Activated CD4-positive, alpha-beta T cell treated with anti-CD3 and anti-CD28 coated beads, Interleukin-2, amount 10 ng/mL, durations not matched to agents 24 days and 14 days (primary cell): Measurements from ENCODE around the gene APOBEC3G. TPM values are rescaled to one million over a fixed set of nuclear protein-coding genes. Genes with fewer than 3 reads are reported as not detected.
"Not testable (repeated sequence)": the region's sequence is repeated elsewhere in the genome, so short reads cannot be mapped to it uniquely, and the experiment has no call there.

ENCODE experiments used
- DNase-seq: peaks from one replicate; pipeline ENCODE4 v3.0.0; 2022
- H3K27ac Mint-ChIP-seq: one replicate; pipeline ENCODE4 v1.8.0; 2022; ENCODE audit warnings: mild to moderate bottlenecking, mixed read lengths
- H3K27me3 Mint-ChIP-seq: one replicate; pipeline ENCODE4 v1.8.0; 2022; ENCODE audit warnings: mixed read lengths
- H3K36me3 Mint-ChIP-seq: one replicate; pipeline ENCODE4 v1.8.0; 2022; ENCODE audit warnings: low read depth, mild to moderate bottlenecking, mixed read lengths
- H3K4me1 Mint-ChIP-seq: one replicate; pipeline ENCODE4 v1.8.0; 2021; ENCODE audit warnings: mixed read lengths
- H3K4me3 Mint-ChIP-seq: one replicate; pipeline ENCODE4 v1.8.0; 2022; ENCODE audit warnings: mild to moderate bottlenecking, moderate library complexity, mixed read lengths
- H3K9me3 Mint-ChIP-seq: one replicate; pipeline ENCODE4 v1.8.0; 2021; ENCODE audit warnings: mixed read lengths
- intact Hi-C: fragments of 100-400 bp; cut with micrococcal nuclease; formaldehyde crosslinking; loops from one replicate; pipeline ENCODE4 v1.15.1; 2023
- total RNA-seq: library from RNA; stranded (reverse); gene quantifications from 2 replicates; pipeline ENCODE4 v1.2.3, GENCODE V29; 2022

Gene APOBEC3G
- total RNA-seq, result 47.2 and 48.5 TPM in 2 replicates

- H3K9me3 Mint-ChIP-seq, intact Hi-C loops, H3K27me3 Mint-ChIP-seq: not testable (repeated sequence)
- peak; percentile 91 for DNase-seq
- Mint-ChIP-seq H3K36me3 (peaks cover 27% of the 10 kb centered on the region), H3K4me1 (peaks cover 43% of the 10 kb centered on the region), H3K27ac (peak within 1 kb of the TSS; percentile 94), H3K4me3 (peak within 1 kb of the TSS; percentile 97)
Measured at GRCh38 chr22:39077026-39077840, at the start of gene APOBEC3G. TSS of gene APOBEC3G (plus strand) at chr22:39077275. CDS start at chr22:39077362, 87 bp downstream.

DNA sequence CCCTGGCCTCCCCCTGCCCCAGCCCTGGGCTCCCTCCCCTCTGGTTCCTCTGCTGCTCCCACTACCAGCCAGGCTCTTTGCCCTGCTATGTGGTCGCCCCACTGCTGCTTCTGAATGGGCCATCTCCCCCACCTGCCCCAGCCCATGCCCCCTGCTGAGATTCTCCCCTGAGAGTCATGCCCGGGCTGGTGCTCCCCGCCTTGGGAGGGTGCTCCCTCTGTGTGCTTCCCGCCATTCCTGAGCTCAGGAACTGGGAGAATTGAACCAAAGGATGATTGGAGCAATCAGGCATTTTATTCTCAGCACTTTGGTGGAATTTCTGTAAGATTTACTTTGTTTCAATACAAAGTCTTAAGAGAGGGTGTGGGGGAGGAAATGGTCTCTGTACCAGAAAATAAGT, 49.4 kb upstream of the APOBEC3G start:
- Mint-ChIP-seq H3K9me3 (no peaks in the 10 kb centered on the region), H3K4me1 (peaks cover 27% of the 10 kb centered on the region), H3K27me3 (no peaks in the 10 kb centered on the region), H3K27ac (peak overlapping the region; percentile 88), H3K36me3 (peaks cover 36% of the 10 kb centered on the region), H3K4me3 (peak overlapping the region; percentile 51)
- intact Hi-C loops, result no loop called here
- no peak for DNase-seq

- no peak for DNase-seq
- Mint-ChIP-seq H3K27ac (peak overlapping the region; percentile 88), H3K4me3 (no peak overlapping the region), H3K27me3 (no peaks in the 10 kb centered on the region), H3K4me1 (peaks cover 26% of the 10 kb centered on the region), H3K9me3 (no peaks in the 10 kb centered on the region), H3K36me3 (peaks cover 39% of the 10 kb centered on the region)
- intact Hi-C loops, result no loop called here
Measured at GRCh38 chr22:39028281-39028680, 48.8 kb upstream of the APOBEC3G start.

GRCh38 chr22:39029227-39029626, 47.8 kb upstream of the APOBEC3G start:
- Mint-ChIP-seq H3K9me3 (no peaks in the 10 kb centered on the region), H3K27me3 (no peaks in the 10 kb centered on the region), H3K27ac (no peak overlapping the region), H3K4me1 (peaks cover 20% of the 10 kb centered on the region), H3K4me3 (no peak overlapping the region), H3K36me3 (peaks cover 36% of the 10 kb centered on the region)
- intact Hi-C loops, result no loop called here
- no peak for DNase-seq

DNA sequence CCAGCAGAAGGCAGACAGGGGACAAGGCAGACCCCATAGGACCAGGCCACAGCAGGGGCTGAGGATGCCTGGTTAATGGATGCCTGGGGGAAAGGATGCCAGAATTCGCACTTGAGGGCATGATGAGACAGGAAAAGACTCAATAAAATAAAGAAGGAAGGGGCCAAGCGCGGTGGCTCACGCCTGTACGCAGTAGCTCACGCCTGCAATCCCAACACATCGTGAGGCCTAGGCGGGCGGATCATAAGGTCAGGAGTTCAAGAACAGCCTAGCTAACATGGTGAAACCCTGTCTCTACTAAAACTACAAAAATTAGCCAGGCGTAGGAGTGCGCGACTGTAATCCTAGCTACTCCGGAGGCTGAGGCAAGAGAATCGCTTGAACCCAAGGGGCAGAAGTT, 46.4 kb upstream of the APOBEC3G start:
- H3K4me1 Mint-ChIP-seq, result peaks cover 9% of the 10 kb centered on the region
- no peak for DNase-seq
- H3K27ac Mint-ChIP-seq, result no peak overlapping the region
- no peaks in the 10 kb centered on the region for H3K9me3 Mint-ChIP-seq
- H3K36me3 Mint-ChIP-seq, result peaks cover 24% of the 10 kb centered on the region
- H3K4me3 Mint-ChIP-seq, result no peak overlapping the region
- H3K27me3 Mint-ChIP-seq, result no peaks in the 10 kb centered on the region
- intact Hi-C loops, result no loop called here

- H3K27ac Mint-ChIP-seq, H3K27me3 Mint-ChIP-seq, intact Hi-C loops: not testable (repeated sequence)
Measured at GRCh38 chr22:39031434-39032295, 45.4 kb upstream of the APOBEC3G start.

GRCh38 chr22:39037071-39037470, 40.0 kb upstream of the APOBEC3G start:
- H3K27me3 Mint-ChIP-seq, H3K9me3 Mint-ChIP-seq, intact Hi-C loops, H3K27ac Mint-ChIP-seq, H3K4me3 Mint-ChIP-seq, H3K36me3 Mint-ChIP-seq, DNase-seq: not testable (repeated sequence)
- H3K4me1 Mint-ChIP-seq, result peaks cover 25% of the 10 kb centered on the region

More at GRCh38 chr22:39031434-39032295, 45.4 kb upstream of the APOBEC3G start:
- not testable (repeated sequence) for H3K4me1 Mint-ChIP-seq, DNase-seq, H3K4me3 Mint-ChIP-seq, H3K9me3 Mint-ChIP-seq
- peaks cover 18% of the 10 kb centered on the region for H3K36me3 Mint-ChIP-seq

DNA sequence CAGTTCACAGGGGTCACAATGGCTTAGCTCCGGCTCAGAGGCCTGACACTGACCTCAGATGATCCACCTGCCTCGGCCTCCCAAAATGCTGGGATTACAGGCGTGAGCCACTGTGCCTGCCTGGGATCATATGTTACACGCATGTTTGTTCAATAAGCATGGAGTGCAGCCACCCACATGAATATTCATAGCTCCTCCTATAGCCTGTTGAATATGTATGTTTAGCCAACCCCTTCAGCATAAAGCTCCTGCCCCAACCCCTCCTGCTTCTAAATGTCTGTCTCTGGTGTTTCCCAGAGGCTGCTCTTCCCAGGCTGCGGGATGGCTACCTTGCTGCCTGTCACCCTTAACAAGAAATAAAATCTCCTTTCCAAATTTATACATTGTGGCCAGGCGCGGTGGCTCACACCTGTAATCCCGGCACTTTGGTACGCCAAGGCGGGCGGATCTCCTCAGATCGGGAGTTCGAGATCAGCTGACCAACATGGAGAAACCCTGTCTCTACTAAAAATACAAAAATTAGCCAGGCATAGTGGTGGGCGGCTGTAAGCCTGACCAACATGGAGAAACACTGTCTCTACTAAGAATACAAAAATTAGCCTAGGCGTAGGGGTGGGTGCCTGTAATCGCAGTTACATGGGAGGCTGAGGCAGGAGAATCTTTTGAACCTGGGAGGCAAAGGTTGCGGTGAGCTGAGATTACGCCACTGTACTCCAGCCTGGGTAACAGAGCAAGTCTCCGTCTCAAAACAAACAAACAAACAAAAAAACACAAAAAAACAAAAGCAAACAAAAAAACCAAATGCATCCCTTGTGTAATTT, 37.6 kb upstream of the APOBEC3G start:
- H3K9me3 Mint-ChIP-seq, result no peaks in the 10 kb centered on the region
- peak overlapping the region; percentile 76 for H3K4me3 Mint-ChIP-seq
- intact Hi-C loops, result loop anchor here (2.0 kb wide), 1 partner anchor 19 kb away; the partner anchor contains the start of gene APOBEC3D
- no peak for DNase-seq
- H3K27ac Mint-ChIP-seq, result peak overlapping the region; percentile 90
- H3K4me1 Mint-ChIP-seq, result peaks cover 25% of the 10 kb centered on the region
- H3K27me3 Mint-ChIP-seq, result no peaks in the 10 kb centered on the region
- peaks cover 7% of the 10 kb centered on the region for H3K36me3 Mint-ChIP-seq

DNA sequence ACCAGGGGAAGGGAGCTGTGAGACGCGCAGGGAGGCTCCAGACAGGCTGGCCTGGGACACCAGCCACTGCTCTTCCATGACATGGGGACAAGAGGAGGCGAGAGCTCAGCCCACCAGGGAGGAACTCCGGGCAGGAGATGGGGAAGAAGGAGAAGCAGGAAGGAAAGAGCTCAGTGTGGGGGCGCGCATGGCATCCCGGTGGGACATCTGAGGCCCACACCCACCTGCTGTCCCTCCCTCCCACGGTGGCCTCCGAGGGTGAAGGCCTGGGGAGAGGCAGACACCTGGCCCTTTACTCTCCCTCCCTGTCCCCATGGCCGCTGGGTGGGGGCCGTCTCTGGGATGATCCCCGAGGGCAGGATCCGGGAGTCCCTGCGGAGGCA, 36.9 kb upstream of the APOBEC3G start:
- Mint-ChIP-seq H3K36me3 (peaks cover 11% of the 10 kb centered on the region), H3K27ac (peak overlapping the region; percentile 90), H3K4me1 (peaks cover 28% of the 10 kb centered on the region), H3K4me3 (peak overlapping the region; percentile 76)
- intact Hi-C loops, result loop anchor here (2.0 kb wide), 1 partner anchor 19 kb away; the partner anchor contains the start of gene APOBEC3D
- not testable (repeated sequence) for H3K9me3 Mint-ChIP-seq, H3K27me3 Mint-ChIP-seq, DNase-seq

GRCh38 chr22:39040538-39041296, 36.4 kb upstream of the APOBEC3G start, which contains the start of gene APOBEC3F:
TSS of gene APOBEC3F (plus strand) at chr22:39040864. CDS start at chr22:39040961, 97 bp downstream.
- Mint-ChIP-seq H3K27ac (peak within 1 kb of the TSS; percentile 95), H3K36me3 (peaks cover 16% of the 10 kb centered on the region), H3K4me1 (peaks cover 30% of the 10 kb centered on the region), H3K4me3 (peak within 1 kb of the TSS; percentile 96)
- intact Hi-C loops, result loop anchor here (2.0 kb wide), 1 partner anchor 20 kb away; the partner anchor contains the start of gene APOBEC3D
- peak; percentile 91 for DNase-seq
- not testable (repeated sequence) for H3K27me3 Mint-ChIP-seq, H3K9me3 Mint-ChIP-seq

DNA sequence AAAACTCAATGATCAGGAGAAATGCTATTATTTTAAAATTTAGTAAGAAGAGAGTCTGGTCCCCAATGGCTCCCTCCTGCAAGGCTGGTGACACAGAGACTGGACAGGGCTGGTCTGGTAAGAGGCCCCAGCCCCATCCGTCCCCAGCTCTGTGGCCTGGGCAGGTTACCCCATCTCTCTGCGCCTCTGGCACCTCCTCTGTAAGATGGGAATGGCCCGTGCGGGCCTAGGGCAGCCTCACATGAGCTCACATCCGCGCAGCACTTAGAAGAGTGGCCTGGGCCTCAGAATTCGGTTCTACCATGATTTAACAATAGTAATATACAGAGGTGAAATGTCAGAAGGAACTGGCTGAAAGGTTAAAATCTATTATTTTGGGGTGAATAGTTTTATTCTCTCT, 35.2 kb upstream of the APOBEC3G start:
- no peak for DNase-seq
- H3K4me1 Mint-ChIP-seq, result peaks cover 29% of the 10 kb centered on the region
- intact Hi-C loops, result loop anchor here (2.0 kb wide), 1 partner anchor 21 kb away; the partner anchor contains the start of gene APOBEC3D
- H3K36me3 Mint-ChIP-seq, result peaks cover 21% of the 10 kb centered on the region
- no peaks in the 10 kb centered on the region for H3K27me3 Mint-ChIP-seq
- H3K9me3 Mint-ChIP-seq, result no peaks in the 10 kb centered on the region
- peak overlapping the region; percentile 45 for H3K27ac Mint-ChIP-seq
- H3K4me3 Mint-ChIP-seq, result peak overlapping the region; percentile 96

DNA sequence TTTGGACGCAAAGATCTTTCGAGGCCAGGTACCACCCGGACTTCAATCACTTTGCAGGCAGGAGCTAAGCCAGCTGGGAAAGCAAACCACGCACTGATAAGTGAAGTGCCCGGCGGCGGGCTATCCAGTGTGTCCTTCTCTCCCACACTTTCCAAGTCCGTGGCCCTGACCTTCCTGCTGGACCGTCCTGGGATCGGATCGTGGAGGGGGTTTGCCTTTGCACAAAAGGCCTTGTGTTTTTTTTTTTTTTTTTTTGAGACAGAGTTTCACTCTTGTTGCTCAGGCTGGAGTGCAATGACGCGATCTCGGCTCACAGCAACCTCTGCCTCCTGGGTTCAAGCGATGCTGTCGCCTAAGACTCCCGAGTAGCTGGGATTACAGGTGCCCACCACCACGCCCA, 34.0 kb upstream of the APOBEC3G start:
- DNase-seq, intact Hi-C loops, H3K9me3 Mint-ChIP-seq, H3K27ac Mint-ChIP-seq, H3K27me3 Mint-ChIP-seq: not testable (repeated sequence)
- peaks cover 28% of the 10 kb centered on the region for H3K4me1 Mint-ChIP-seq
- H3K4me3 Mint-ChIP-seq, result peak overlapping the region; percentile 7
- peaks cover 21% of the 10 kb centered on the region for H3K36me3 Mint-ChIP-seq
